GM19468 (cell line): Measurements from ENCODE around the gene SPATS1.
"Not testable (repeated sequence)": the region's sequence is repeated elsewhere in the genome, so short reads cannot be mapped to it uniquely, and the experiment has no call there.

Experiments used
- ATAC-seq: cut with Tn5 transposase; IDR thresholded peaks from one replicate; pipeline ENCODE4 v1.9.1; 2021; ENCODE audit warnings: mild to moderate bottlenecking, moderate library complexity, moderate number of reproducible peaks; ENCODE audit not compliant: unreplicated experiment; ENCODE audit errors: extremely low read depth

The SPATS1 gene

GRCh38 chr6:44339763-44340625, 2.5 kb upstream of the SPATS1 start:
- ATAC-seq, result no peak

GRCh38 chr6:44341095-44341890, 1.2 kb upstream of the SPATS1 start:
- ATAC-seq, result no peak

- ATAC-seq, result no peak
These were observed 398 bp upstream of the SPATS1 start for GRCh38 chr6:44342052-44342451.

GRCh38 chr6:44346818-44347217, 4.4 kb downstream of the SPATS1 start:
- not testable (repeated sequence) for ATAC-seq

- ATAC-seq, result no peak
These were observed 7.6 kb downstream of the SPATS1 start for GRCh38 chr6:44349904-44350649.

GRCh38 chr6:44350650-44350994, 8.2 kb downstream of the SPATS1 start:
- ATAC-seq, result not testable (repeated sequence)

- no peak for ATAC-seq
These were observed 9.8 kb downstream of the SPATS1 start for GRCh38 chr6:44352259-44352658.

GRCh38 chr6:44353336-44353735, 10.9 kb downstream of the SPATS1 start:
- no peak for ATAC-seq

- ATAC-seq, result no peak
These were observed 13.2 kb downstream of the SPATS1 start for GRCh38 chr6:44355640-44356039.

GRCh38 chr6:44356487-44356886, 14.0 kb downstream of the SPATS1 start:
- ATAC-seq, result no peak

- ATAC-seq, result no peak
These were observed 17.5 kb downstream of the SPATS1 start for GRCh38 chr6:44359973-44360372.

GRCh38 chr6:44361947-44362346, 19.5 kb downstream of the SPATS1 start:
- ATAC-seq, result no peak

- no peak for ATAC-seq
These were observed 21.0 kb downstream of the SPATS1 start for GRCh38 chr6:44363377-44363926.

GRCh38 chr6:44366781-44367180, 24.3 kb downstream of the SPATS1 start:
- ATAC-seq, result no peak

- no peak for ATAC-seq
These were observed 25.2 kb downstream of the SPATS1 start for GRCh38 chr6:44367681-44368080.

- no peak for ATAC-seq
These were observed 30.6 kb downstream of the SPATS1 start for GRCh38 chr6:44373051-44373450.

GRCh38 chr6:44373787-44374186, 31.3 kb downstream of the SPATS1 start:
- ATAC-seq, result no peak

GRCh38 chr6:44375071-44375470, 32.6 kb downstream of the SPATS1 start:
- no peak for ATAC-seq

- ATAC-seq, result no peak
These were observed 35.0 kb downstream of the SPATS1 start for GRCh38 chr6:44377484-44377883.

- no peak for ATAC-seq
These were observed 35.5 kb downstream of the SPATS1 start for GRCh38 chr6:44377971-44378370.
